Tibial nerve (tissue), 4 donors: ENCODE data around the gene KCNJ11.

Source experiments
- EP300 ChIP-seq, 2 donors: sonication (generic); formaldehyde crosslinking; IDR thresholded peaks; one replicate each; pipeline ENCODE4 v1.6.1; 2017; ENCODE audit warnings: antibody characterized with exemption in 2 of 2, mild to moderate bottlenecking in 1 of 2
- TF ChIP-seq, protein P1 (sequence below), 5 experiments: fragments of 200-600 bp in 3 of 5; fragments of 450-650 bp in 2 of 5; sonication (generic) in 3 of 5; IDR thresholded peaks; one replicate each; pipeline ENCODE4 v1.5.1; 2016 to 2019; ENCODE audit warnings: antibody characterized with exemption in 5 of 5, mild to moderate bottlenecking in 3 of 5, moderate library complexity in 2 of 5

GRCh38 chr11:17437366-17437765, 48.9 kb upstream of the KCNJ11 start:
- TF ChIP-seq, protein P1, sequence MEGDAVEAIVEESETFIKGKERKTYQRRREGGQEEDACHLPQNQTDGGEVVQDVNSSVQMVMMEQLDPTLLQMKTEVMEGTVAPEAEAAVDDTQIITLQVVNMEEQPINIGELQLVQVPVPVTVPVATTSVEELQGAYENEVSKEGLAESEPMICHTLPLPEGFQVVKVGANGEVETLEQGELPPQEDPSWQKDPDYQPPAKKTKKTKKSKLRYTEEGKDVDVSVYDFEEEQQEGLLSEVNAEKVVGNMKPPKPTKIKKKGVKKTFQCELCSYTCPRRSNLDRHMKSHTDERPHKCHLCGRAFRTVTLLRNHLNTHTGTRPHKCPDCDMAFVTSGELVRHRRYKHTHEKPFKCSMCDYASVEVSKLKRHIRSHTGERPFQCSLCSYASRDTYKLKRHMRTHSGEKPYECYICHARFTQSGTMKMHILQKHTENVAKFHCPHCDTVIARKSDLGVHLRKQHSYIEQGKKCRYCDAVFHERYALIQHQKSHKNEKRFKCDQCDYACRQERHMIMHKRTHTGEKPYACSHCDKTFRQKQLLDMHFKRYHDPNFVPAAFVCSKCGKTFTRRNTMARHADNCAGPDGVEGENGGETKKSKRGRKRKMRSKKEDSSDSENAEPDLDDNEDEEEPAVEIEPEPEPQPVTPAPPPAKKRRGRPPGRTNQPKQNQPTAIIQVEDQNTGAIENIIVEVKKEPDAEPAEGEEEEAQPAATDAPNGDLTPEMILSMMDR (IDR thresholded peaks at IDR 0.05), result no peak
- no peak for TF ChIP-seq EP300 (IDR thresholded peaks at IDR 0.05)
